ENCODE results near the gene KIF25.
"Not testable (repeated sequence)": the region's sequence is repeated elsewhere in the genome, so short reads cannot be mapped to it uniquely, and the experiment has no call there.

The KIF25 gene

DNA sequence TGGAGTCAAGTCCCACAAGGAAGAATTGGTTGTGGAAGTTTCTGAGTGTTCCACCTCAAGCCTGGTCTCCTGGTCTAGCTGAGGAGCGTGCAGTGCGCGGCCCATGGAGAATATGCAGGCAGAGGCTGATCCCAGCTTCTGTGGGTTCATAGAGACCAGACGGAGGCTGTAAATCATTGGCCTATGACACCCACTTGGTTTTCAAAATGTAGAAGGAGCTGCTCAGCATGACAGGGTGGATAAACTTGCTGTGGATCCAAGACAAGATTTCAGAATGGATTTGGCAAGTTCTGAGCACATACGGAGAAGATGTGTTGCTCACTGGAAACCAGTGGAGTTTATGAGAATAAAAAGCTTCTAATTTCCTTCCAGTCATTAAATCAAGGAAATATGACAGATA is 744 bp downstream of the KIF25 start:
- CTCF ChIA-PET: no interaction called here
- DNase-seq (ENCODE audit: extremely low spot score): no peak
- POLR2A ChIA-PET: no interaction called here
- TF ChIP-seq, protein P1, sequence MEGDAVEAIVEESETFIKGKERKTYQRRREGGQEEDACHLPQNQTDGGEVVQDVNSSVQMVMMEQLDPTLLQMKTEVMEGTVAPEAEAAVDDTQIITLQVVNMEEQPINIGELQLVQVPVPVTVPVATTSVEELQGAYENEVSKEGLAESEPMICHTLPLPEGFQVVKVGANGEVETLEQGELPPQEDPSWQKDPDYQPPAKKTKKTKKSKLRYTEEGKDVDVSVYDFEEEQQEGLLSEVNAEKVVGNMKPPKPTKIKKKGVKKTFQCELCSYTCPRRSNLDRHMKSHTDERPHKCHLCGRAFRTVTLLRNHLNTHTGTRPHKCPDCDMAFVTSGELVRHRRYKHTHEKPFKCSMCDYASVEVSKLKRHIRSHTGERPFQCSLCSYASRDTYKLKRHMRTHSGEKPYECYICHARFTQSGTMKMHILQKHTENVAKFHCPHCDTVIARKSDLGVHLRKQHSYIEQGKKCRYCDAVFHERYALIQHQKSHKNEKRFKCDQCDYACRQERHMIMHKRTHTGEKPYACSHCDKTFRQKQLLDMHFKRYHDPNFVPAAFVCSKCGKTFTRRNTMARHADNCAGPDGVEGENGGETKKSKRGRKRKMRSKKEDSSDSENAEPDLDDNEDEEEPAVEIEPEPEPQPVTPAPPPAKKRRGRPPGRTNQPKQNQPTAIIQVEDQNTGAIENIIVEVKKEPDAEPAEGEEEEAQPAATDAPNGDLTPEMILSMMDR (IDR thresholded peaks at IDR 0.05; ENCODE audit: control extremely low read depth, extremely low read depth, low read depth, missing control alignments): no peak

DNA sequence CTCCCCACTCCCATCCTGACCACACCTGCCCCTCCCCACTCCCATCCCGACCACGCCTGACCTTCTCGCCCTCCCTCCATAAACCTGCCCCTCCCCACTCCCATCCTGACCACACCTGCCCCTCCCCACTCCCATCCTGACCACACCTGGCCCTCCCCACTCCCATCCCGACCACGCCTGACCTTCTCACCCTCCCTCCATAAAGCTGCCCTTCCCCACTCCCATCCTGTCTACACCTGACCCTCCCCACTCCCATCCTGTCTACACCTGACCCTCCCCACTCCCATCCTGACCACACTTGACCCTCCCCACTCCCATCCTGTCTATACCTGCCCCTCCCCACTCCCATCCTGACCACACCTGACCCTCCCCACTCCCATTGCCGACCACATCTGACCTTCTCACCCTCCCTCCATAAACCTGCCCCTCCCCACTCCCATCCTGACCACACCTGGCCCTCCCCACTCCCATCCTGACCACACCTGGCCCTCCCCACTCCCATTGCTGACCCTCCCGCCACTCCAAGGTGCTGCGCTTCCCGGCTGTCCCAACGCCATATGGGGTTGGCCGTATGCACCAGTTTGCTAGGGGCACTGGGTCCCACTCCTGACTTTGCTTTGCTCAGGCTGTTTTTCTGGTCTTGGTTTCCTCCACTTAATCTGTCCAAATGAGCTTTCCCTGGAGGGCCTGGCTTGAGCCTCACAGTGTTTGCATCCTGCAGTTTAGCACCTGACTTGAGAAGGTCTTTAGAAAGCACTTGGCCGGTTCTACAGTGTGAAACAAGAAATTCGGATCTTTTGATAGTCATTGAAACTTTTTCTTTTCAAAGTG is 2.9 kb downstream of the KIF25 start:
- CTCF ChIA-PET: no interaction called here
- POLR2A ChIA-PET: no interaction called here
- no peak for DNase-seq (ENCODE audit: extremely low spot score)
- TF ChIP-seq, protein P1 (IDR thresholded peaks at IDR 0.05; ENCODE audit: control extremely low read depth, extremely low read depth, low read depth, missing control alignments): no peak

DNA sequence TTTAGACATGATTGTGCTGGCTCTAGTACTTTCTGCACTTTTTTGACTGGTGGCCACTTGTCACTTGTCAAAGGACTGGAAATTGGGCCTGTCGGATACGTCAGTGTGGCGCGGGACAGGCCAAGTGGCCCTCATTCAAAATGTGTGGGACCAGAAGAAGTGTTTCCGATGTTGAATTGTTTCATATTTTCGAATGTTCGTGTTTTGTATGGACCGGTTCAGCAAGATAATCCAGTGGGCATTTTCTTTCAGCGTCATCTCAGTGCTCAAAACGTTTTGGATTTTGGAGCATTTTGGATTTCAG is 3.5 kb downstream of the KIF25 start:
- ChIA-PET POLR2A (no interaction called here), CTCF (no interaction called here)
- TF ChIP-seq, protein P1 (IDR thresholded peaks at IDR 0.05; ENCODE audit: control extremely low read depth, extremely low read depth, low read depth, missing control alignments): no peak
- DNase-seq (ENCODE audit: extremely low spot score): no peak

DNA sequence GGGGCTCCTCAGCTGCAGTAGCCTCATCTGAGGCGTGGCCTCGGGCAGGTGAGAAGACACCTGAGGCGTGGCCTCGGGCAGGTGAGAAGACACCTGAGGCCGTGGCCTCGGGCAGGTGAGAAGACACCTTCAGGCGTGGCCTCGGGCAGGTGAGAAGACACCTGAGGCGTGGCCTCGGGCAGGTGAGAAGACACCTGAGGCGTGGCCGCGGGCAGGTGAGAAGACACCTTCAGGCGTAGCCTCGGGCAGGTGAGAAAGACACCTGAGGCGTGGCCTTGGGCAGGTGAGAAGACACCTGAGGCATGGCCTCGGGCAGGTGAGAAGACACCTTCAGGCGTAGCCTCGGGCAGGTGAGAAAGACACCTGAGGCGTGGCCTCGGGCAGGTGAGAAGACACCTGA is 4.0 kb downstream of the KIF25 start:
- CTCF ChIA-PET; DNase-seq (ENCODE audit: extremely low spot score); POLR2A ChIA-PET: not testable (repeated sequence)

DNA sequence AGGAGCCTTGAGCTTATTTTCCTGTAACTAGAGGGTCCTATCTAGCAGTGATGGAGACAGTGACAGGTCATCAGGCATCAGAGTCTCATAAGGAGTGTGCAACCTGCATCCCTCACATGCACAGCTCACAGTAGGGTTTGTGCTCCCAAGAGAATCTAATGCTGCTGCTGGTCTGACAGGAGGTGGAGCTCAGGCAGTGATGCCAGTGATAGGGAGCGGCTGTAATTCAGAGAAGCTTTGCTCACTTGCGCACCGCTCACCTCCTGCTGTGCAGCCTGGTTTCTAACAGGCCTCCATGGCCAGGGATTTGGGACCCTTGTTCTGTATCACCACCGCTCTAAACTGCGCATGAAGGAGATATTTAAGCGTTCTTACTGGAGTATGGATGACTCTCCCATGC is 5.3 kb downstream of the KIF25 start:
- TF ChIP-seq, protein P1 (IDR thresholded peaks at IDR 0.05; ENCODE audit: control extremely low read depth, extremely low read depth, low read depth, missing control alignments): no peak
- POLR2A ChIA-PET: no interaction called here
- no peak for DNase-seq (ENCODE audit: extremely low spot score)
- CTCF ChIA-PET: no interaction called here

DNA sequence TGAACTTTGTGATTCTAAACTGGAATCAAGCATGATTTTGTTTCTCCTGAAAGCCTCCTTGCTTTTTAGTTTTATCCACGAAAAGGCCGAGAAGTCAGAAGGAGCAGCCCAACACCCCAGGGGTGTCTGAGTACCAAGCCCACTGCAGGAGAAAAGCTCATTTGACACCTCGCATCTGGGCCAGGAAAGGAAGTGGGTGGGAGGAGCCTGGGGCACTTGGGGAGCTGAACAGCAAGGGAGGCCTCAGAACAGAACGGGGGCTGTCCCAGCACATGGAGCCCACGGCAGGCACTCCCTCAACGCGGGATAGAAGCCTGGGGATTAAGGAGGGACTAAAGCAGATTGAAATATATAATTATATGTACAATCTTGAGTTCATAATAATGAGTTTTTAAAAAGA is 6.6 kb downstream of the KIF25 start:
- TF ChIP-seq, protein P1 (IDR thresholded peaks at IDR 0.05; ENCODE audit: control extremely low read depth, extremely low read depth, low read depth, missing control alignments): no peak
- ChIA-PET POLR2A (no interaction called here), CTCF (no interaction called here)
- no peak for DNase-seq (ENCODE audit: extremely low spot score)

DNA sequence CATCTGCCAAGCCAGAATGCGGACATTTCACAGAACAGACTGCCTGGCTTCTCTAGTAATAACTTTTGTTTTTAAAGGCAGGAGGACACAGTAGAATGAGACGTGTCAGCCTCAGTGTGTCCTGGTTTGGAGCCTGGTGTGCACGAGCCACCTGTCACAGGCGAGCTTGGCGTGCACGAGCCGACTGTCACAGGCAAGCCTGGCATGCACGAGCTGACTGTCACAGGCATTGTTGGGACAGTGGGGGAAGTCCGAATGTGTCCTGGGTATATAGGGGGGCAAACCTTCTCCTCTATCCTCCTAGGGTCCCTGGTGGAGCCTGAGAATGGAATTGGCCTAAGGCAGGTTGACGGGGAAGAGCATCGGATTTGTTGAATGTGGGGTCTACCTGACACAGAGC is 7.5 kb downstream of the KIF25 start:
- CTCF ChIA-PET: no interaction called here
- TF ChIP-seq, protein P1 (IDR thresholded peaks at IDR 0.05; ENCODE audit: control extremely low read depth, extremely low read depth, low read depth, missing control alignments): no peak
- POLR2A ChIA-PET: no interaction called here
- DNase-seq (ENCODE audit: extremely low spot score): no peak

Data from GM10248 (cell line).